ENCODE measurements around the gene TTLL1. TPM values are rescaled to one million over a fixed set of nuclear protein-coding genes. Genes with fewer than 3 reads are reported as not detected.

TTLL1 gene
- total RNA-seq, 2 experiments from 2014 or later = 4.2 to 6.0 TPM

DNA sequence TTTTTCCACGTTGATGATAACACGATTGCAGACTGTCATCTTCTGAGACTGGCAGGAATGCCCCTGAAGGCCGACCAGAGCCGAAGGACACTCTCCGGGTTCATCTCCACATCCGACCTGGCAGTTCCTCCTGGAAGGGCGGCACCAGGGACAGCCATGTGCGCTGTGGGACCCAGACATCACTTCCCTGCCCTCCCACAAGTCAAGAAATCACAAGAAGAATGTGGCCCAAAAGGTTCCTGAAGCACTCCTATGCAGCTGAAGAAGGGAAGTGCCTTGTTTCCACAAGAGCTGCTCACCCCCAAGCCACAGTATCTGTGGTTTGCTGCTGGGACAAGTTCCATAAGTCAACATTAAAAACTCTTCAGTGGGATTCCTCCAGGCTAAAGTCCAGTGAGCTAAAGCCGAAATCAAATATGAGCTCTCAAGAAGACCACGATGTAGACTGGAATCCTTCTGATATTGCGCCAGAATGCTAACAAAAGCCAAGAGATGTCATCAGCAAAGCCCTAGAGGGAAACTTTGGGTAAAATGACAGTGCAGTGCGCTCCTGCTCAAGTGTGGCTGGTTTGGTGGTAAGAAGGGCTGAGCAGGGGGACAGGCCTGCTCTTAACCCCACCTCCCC lies 95.4 kb downstream of the TTLL1 start:
- ChIA-PET CTCF (no interaction called here), POLR2A (interaction anchor here (0.7 kb wide), 1 partner anchor 339 kb away, joined by 3 read pairs; no protein-coding TSS in a partner anchor)
- Mint-ChIP-seq H3K27me3 (no peaks in the 10 kb centered on the region), H3K9me3 (no peaks in the 10 kb centered on the region), H3K36me3 (ENCODE audit: low read depth) (peaks cover 11% of the 10 kb centered on the region), H3K4me3 (no peak overlapping the region), H3K4me1 (ENCODE audit: low read depth) (peaks cover 27% of the 10 kb centered on the region), H3K27ac (no peak overlapping the region)
- TF ChIP-seq, protein P1, sequence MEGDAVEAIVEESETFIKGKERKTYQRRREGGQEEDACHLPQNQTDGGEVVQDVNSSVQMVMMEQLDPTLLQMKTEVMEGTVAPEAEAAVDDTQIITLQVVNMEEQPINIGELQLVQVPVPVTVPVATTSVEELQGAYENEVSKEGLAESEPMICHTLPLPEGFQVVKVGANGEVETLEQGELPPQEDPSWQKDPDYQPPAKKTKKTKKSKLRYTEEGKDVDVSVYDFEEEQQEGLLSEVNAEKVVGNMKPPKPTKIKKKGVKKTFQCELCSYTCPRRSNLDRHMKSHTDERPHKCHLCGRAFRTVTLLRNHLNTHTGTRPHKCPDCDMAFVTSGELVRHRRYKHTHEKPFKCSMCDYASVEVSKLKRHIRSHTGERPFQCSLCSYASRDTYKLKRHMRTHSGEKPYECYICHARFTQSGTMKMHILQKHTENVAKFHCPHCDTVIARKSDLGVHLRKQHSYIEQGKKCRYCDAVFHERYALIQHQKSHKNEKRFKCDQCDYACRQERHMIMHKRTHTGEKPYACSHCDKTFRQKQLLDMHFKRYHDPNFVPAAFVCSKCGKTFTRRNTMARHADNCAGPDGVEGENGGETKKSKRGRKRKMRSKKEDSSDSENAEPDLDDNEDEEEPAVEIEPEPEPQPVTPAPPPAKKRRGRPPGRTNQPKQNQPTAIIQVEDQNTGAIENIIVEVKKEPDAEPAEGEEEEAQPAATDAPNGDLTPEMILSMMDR (IDR thresholded peaks at IDR 0.05) = no peak
- intact Hi-C loops (cut with micrococcal nuclease) = no loop called here
- ATAC-seq = no peak
- DNase-seq = no peak

DNA sequence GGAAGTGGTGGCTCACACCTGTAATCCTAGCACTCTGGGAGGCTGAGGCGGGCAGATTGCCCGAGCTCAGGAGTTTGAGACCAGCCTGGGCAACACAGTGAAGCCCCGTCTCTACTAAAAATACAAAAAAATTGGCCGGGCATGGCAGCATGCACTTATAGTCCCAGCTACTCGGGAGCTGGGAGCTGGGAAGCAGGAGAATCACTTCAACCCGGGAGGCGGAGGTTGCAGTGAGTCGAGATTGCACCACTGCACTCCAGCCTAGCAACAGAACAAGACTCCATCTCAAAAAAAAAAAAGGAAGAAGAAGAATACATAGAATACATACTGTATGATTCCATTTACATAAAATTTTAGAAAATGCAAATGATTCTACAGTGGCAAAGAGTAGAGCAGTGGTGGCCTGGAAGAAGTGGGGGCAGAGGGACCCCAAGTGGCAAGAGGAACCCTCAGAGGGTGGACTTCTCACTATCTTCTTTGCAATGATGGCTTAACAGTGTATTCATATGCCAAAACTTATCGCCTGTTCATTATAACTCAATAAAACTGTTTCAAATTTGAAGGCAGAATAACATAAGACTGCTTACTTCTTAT lies 96.2 kb downstream of the TTLL1 start:
- TF ChIP-seq, protein P1 (IDR thresholded peaks at IDR 0.05) = no peak
- H3K4me3 Mint-ChIP-seq = no peak overlapping the region
- ATAC-seq (no peak), DNase-seq (no peak)
- H3K9me3 Mint-ChIP-seq = no peaks in the 10 kb centered on the region
- peaks cover 11% of the 10 kb centered on the region for H3K36me3 Mint-ChIP-seq (ENCODE audit: low read depth)
- POLR2A ChIA-PET = no interaction called here
- intact Hi-C loops (cut with micrococcal nuclease) = no loop called here
- H3K4me1 Mint-ChIP-seq (ENCODE audit: low read depth) = peaks cover 20% of the 10 kb centered on the region
- CTCF ChIA-PET = no interaction called here
- no peak overlapping the region for H3K27ac Mint-ChIP-seq
- no peaks in the 10 kb centered on the region for H3K27me3 Mint-ChIP-seq

DNA sequence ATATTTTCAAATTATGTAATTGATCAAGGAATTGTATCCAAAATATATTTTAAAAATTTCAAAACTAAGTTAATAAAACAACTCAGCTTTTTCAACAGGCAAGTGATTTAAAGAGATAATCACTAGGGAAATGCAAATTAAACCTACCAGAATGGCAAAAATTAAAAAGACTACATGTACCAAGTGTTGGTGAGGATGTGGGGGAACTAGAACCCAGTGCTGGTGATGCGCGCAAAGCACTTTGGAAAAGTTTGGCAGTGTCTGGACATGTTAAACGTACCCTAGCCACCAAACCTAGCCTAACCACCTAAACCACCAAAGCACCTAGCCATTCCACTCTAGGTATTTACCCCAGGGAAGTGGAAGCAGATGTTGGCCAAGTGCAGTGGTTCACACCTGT lies 97.1 kb downstream of the TTLL1 start:
- TF ChIP-seq, protein P1 (IDR thresholded peaks at IDR 0.05) = no peak
- ChIA-PET CTCF (interaction anchor here (0.8 to 1.8 kb wide), 2 partner anchors 13 to 42 kb away, joined by 3 to 10 read pairs; no protein-coding TSS in a partner anchor), POLR2A (interaction anchor here (0.6 kb wide), 1 partner anchor 23 kb away, joined by 3 read pairs; the partner anchor contains the start of gene PACSIN2)
- Mint-ChIP-seq H3K27ac (no peak overlapping the region), H3K36me3 (ENCODE audit: low read depth) (peaks cover 11% of the 10 kb centered on the region), H3K4me1 (ENCODE audit: low read depth) (peaks cover 15% of the 10 kb centered on the region), H3K4me3 (no peak overlapping the region), H3K9me3 (no peaks in the 10 kb centered on the region), H3K27me3 (no peaks in the 10 kb centered on the region)
- DNase-seq (no peak), ATAC-seq (no peak)
- intact Hi-C loops (cut with micrococcal nuclease) = no loop called here

DNA sequence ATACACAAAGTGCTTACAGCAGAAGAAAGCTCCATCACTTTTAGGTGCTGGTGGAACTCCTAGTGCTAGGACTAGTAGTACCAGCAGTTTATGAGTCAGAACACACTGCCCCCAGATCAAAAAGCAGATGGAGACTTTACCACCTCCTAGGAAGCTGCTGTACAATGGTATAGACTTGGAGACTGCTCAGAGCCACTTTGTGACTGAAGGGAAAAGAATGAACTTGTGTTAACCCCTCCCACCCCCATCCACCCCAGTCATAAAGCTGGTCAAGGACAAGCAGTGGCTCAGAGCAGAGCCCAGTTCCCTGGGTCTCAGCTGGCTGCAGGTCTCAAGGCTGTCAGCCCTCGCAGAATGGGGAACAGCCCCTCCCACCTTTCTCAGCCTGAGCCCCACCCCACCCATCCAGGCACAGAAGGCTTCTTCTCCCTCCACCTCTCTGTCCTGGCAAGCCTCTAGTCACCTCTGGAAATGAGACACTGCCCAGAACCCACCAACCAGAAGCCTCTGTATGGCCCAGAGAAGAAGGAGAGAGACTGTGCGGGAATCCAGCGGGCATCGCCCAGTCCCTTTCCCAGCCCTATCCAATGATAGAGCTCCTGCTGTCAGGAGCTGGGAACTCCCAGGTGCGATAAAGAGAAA lies 98.1 kb downstream of the TTLL1 start:
- ChIA-PET CTCF (interaction anchor here (0.8 to 1.8 kb wide), 5 partner anchors 9 to 124 kb away, joined by 3 to 10 read pairs (median 4); no protein-coding TSS in a partner anchor), POLR2A (interaction anchor here (1.2 kb wide), 1 partner anchor 9 kb away, joined by 5 read pairs; no protein-coding TSS in a partner anchor)
- ATAC-seq = peak; percentile 47
- H3K27me3 Mint-ChIP-seq = no peaks in the 10 kb centered on the region
- no peak overlapping the region for H3K4me3 Mint-ChIP-seq
- TF ChIP-seq, protein P1 (IDR thresholded peaks at IDR 0.05) = no peak
- H3K4me1 Mint-ChIP-seq (ENCODE audit: low read depth) = peaks cover 18% of the 10 kb centered on the region
- intact Hi-C loops (cut with micrococcal nuclease) = no loop called here
- DNase-seq = no peak
- no peak overlapping the region for H3K27ac Mint-ChIP-seq
- no peaks in the 10 kb centered on the region for H3K9me3 Mint-ChIP-seq
- H3K36me3 Mint-ChIP-seq (ENCODE audit: low read depth) = peaks cover 11% of the 10 kb centered on the region
